GM18498 (cell line): ENCODE measurements around the gene CIAO3.

Experiments
- ATAC-seq: cut with Tn5 transposase; IDR thresholded peaks from one replicate; pipeline ENCODE4 v1.9.1; 2021; ENCODE audit warnings: mild to moderate bottlenecking, moderate library complexity; ENCODE audit not compliant: unreplicated experiment

Gene CIAO3

GRCh38 chr16:711548-712320, 29.1 kb downstream of the CIAO3 start:
- peak; percentile 42 for ATAC-seq

GRCh38 chr16:711084-711483, 29.7 kb downstream of the CIAO3 start:
- no peak for ATAC-seq

GRCh38 chr16:710500-711075, 30.2 kb downstream of the CIAO3 start:
- no peak for ATAC-seq

- ATAC-seq, result no peak
Observed at GRCh38 chr16:709566-710499, 31.0 kb downstream of the CIAO3 start.

- no peak for ATAC-seq
Observed at GRCh38 chr16:708959-709358, 31.8 kb downstream of the CIAO3 start.

- ATAC-seq, result no peak
Observed at GRCh38 chr16:708019-708418, 32.8 kb downstream of the CIAO3 start.

- ATAC-seq, result no peak
Observed at GRCh38 chr16:707062-707538, 33.7 kb downstream of the CIAO3 start.

GRCh38 chr16:706189-707061, 34.4 kb downstream of the CIAO3 start:
- no peak for ATAC-seq

- no peak for ATAC-seq
Observed at GRCh38 chr16:705431-706188, 35.2 kb downstream of the CIAO3 start, which contains the start of gene FBXL16. Gene FBXL16 (minus strand): TSS chr16:705801. CDS start chr16:697405, 8,396 bp downstream.

- ATAC-seq, result no peak
Observed at GRCh38 chr16:704552-705380, 36.0 kb downstream of the CIAO3 start.

- no peak for ATAC-seq
Observed at GRCh38 chr16:704047-704446, 36.8 kb downstream of the CIAO3 start.

- ATAC-seq, result no peak
Observed at GRCh38 chr16:703406-703805, 37.4 kb downstream of the CIAO3 start.

- ATAC-seq, result no peak
Observed at GRCh38 chr16:702341-702740, 38.5 kb downstream of the CIAO3 start.

- no peak for ATAC-seq
Observed at GRCh38 chr16:700684-701584, 39.9 kb downstream of the CIAO3 start.

GRCh38 chr16:698911-699671, 41.7 kb downstream of the CIAO3 start:
- no peak for ATAC-seq

GRCh38 chr16:695355-696089, 45.3 kb downstream of the CIAO3 start:
- no peak for ATAC-seq
